HL-60/S4 treated with phorbol 12-myristate 13-acetate at 8.2 ng/mL for 4 days and 3 days (cell line): ENCODE measurements around the gene TNRC6B.
"Not testable (repeated sequence)": the region's sequence is repeated elsewhere in the genome, so short reads cannot be mapped to it uniquely, and the experiment has no call there.

ENCODE experiments used
- in situ Hi-C: fragments of 300-500 bp; cut with MboI; formaldehyde crosslinking; loops from 2 replicates; pipeline ENCODE4 v1.15.0; 2022; ENCODE audit warnings: low sequenced_read_pairs

The TNRC6B gene

GRCh38 chr22:40210818-40211217, 33.1 kb downstream of the TNRC6B start:
- in situ Hi-C loops = no loop called here

- in situ Hi-C loops = no loop called here
These were observed 33.8 kb downstream of the TNRC6B start for GRCh38 chr22:40211476-40212054.

GRCh38 chr22:40212121-40212520, 34.4 kb downstream of the TNRC6B start:
- in situ Hi-C loops = no loop called here

DNA sequence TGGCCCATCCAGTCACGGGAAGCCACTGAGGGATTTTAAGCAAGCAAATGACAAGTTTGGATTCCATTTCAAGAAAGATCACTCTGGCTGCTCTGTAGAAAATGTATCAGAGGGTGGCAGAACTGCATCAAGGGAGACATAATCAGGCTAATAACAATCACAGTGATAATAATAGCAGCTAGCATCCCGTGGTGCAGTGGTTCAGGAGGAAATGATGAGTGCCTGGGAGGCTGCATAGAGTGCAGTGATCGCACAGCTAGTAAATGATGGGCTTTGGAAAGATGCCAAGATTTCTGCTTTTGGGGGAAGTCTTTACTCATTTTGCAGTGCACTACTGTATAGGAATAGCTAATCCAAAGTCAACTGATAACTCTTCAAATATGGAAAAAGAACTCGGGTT, 35.8 kb downstream of the TNRC6B start:
- in situ Hi-C loops = no loop called here

DNA sequence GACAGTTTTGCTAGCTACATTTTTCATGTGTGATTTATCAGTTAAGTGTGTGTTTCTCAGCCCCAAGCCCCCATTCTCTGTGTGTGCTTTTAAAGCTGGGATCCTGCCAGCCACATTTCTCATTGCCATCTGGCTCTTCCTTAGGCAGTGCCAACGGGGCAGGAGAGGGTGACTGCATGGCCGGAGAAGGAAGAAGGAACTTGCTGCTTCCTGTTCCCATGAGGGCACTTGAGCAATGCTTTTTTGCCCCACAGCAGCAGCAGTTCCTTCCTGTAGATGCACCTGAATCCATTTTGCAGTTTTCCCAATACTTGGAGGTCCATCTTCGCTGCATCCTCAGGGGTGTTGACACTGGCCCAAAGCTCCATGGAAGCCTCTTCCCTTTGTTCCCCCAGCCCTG, 37.5 kb downstream of the TNRC6B start:
- in situ Hi-C loops = no loop called here

DNA sequence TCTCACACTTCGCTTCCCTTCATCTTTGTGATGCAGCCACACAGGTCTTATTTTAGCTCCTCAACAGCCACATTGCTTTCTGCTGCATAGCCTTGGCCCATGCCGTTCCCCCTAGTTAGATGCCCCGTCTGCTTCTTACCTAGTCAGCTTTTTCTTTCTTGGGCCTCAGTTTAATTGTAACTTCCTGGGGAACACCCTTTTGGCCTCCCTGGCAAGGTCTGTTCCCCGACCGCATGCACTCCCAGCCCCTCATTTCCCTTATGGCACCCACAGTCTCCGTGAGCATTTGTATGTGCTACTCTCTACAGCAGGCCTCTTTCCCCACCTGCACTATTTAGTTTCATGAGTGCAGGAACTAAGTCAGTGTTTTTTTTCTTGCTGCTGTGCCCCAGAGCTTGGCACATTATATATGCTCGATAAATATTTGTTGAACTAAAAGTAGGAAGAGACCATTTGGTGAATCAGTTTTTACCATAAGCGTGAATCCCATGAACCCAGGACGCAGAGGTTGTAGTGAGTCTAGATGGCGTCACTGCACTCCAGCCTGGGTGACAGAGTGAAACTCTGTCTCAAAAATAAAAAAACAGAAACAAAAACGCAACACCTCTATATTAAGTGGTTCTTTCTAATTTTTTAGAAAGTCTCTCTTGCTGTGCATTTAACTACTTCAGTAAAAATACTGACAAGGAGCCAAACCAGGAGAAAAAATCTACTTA, 38.5 kb downstream of the TNRC6B start:
- in situ Hi-C loops = no loop called here

DNA sequence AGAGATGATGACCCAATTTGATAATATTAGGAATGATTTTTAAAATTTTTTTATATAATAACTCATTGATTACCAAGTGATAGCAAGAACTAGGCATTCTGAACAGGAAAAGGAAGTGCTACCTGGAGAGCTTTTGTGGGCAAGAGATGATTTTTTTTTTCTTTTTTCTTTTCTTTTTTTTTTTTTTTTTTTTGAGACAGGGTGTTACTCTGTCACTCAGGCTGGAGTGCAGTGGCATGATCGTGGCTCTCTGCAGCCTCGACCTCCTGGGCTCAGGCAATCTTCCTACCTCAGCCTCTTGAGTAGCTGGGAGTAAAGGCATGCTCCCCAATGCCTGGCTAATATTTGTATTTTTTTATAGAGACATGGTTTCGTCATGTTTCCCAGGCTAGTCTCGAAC, 40.4 kb downstream of the TNRC6B start:
- in situ Hi-C loops = no loop called here

DNA sequence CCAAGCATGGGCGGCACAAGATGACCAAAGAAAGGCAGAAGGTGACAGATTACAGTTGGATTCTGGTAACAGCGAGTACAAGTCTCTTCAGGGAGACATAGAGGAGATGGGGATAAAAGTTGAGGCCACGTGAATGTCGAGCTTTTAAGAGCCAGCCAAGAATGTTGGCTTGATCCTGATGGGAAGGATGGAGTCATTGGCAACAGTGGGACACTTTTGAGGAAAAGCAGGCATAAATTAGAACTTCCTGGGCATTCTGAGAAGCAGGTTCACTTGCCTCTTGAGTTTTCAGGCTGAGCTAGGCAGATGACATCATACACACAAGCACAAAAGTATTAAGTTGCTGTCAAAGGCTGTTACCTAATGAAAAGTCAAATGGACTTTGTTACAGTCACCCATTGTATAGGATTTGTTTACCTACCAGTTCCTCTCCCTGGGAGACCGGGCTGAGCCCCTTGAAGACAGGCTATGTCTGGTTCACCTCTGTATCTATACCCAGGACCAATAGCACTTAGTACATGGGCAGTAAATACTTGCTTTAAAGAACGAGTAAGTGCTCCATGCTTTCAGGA, 41.1 kb downstream of the TNRC6B start:
- in situ Hi-C loops = no loop called here

DNA sequence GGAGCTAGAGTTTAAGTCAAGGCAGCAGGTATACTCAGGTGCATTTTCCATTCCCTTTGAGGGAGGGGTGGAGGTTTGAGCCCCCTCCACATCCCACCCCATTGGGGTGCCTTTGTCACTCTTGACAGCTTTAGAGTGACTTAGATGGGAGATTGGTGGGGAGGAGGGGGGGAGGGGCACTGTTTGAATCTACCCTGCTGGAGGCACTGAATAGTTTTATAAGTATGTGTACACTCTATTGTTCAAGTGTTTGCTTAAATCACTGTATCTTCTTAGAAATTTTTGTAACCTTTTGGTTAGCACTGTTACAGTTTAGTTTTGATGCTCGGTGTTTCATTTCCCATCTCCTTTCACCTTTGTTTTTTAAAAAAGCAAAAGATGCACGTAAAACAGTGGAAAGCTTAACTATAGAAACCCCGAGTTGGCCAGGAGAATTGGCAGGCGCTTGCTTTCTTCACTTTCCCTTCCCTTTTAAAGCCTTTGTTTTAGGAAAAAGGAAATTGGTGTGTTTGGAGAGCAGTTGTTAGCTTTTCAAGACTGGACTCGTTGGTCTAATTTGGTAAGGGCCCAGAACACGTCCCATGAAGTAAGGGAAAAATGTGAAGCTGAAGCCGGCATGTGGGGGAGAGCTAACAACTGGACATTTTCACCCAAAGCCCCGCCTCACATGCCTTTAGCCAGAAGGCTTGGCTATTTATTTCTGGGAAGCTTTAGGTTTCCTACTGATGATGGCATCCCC, 42.8 kb downstream of the TNRC6B start:
- in situ Hi-C loops = no loop called here

DNA sequence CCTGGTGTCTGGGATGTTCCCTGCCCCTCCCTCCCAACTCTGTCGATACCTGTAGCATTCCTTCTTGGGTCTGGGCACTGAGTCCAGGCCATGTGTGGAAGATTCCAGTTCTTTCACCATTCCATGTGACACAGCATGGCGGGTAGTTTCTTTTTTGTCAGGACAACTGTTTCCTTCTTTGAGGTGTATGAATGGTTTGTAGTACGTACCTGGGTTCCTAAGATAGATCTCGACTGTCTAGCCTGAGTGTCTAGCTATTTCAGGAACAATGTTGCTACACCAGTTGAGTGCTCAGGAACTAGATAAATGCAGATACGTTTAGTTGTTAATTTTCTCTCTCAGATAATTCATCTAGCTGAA, 43.3 kb downstream of the TNRC6B start:
- in situ Hi-C loops = no loop called here

- in situ Hi-C loops = not testable (repeated sequence)
These were observed 45.3 kb downstream of the TNRC6B start for GRCh38 chr22:40222979-40223378.

- in situ Hi-C loops = no loop called here
These were observed 47.0 kb downstream of the TNRC6B start for GRCh38 chr22:40224702-40225101.

DNA sequence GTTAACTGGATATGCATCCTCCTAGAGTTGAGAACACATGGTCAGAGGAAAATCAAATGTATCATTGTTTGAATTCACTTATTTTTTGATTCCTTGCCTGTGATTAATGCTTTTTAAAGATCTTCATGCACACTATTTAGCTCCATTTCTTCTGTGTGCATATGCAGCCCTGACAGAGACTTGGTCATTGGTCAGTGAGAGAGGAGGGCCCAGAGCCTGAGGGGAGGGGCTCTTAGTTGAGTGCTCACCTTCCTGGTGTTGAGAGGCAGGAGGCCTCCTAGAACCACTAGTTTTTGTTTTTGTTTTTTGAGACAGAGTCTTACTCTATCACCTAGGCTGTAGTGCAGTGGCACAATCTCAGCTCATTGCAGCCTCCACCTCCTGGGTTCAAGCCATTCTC, 48.9 kb downstream of the TNRC6B start:
- in situ Hi-C loops = no loop called here

- in situ Hi-C loops = no loop called here
These were observed 54.0 kb downstream of the TNRC6B start for GRCh38 chr22:40231618-40232313.

- in situ Hi-C loops = no loop called here
These were observed 54.9 kb downstream of the TNRC6B start for GRCh38 chr22:40232624-40233023.

GRCh38 chr22:40233886-40234285, 56.2 kb downstream of the TNRC6B start:
- in situ Hi-C loops = no loop called here

GRCh38 chr22:40234658-40235057, 56.9 kb downstream of the TNRC6B start:
- in situ Hi-C loops = no loop called here

- in situ Hi-C loops = no loop called here
These were observed 57.6 kb downstream of the TNRC6B start for GRCh38 chr22:40235308-40235707.

GRCh38 chr22:40236131-40236665, 58.5 kb downstream of the TNRC6B start:
- in situ Hi-C loops = no loop called here

- in situ Hi-C loops = no loop called here
These were observed 59.5 kb downstream of the TNRC6B start for GRCh38 chr22:40237241-40237640.

DNA sequence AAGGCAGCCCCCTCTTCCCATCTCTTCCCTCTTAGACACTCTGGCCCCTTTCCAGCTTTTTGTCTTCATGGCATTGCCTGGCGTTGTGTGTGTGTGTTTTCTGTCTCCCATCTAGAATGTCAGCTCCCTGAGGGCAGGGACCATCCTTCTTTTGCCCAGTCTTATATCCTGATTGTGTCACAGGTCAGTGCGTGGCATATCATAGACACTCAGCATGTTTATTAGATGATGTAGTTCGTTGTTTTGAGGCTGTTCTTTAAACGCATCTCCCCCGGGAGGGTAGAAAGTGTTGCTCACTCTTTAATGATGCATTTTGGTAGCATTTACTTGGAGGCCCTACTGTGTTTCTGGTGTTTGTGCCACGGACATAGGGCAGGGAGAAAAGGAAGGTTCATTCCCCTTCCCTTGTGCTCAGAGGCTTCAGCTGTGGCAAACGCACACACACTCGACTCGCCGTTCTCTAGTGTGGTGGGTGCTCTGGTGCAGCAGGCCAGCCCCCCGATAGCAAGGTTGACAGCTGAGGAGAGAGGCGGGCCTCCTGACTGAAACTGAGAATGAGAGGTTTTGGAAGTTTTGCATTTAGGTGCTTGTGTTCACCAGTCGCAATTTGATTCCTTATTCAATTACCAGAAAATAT, 60.2 kb downstream of the TNRC6B start:
- in situ Hi-C loops = no loop called here
